SW 1271 (cell line): ENCODE measurements around the gene NR2E1.

Experiments
- DNase-seq, 2 experiments: peaks; one replicate each; lab custom pipeline; 2025; lab: John Stamatoyannopoulos, UW

The NR2E1 gene

GRCh38 chr6:108209738-108210137, 43.9 kb downstream of the NR2E1 start:
- no peak for DNase-seq

GRCh38 chr6:108210556-108210955, 44.7 kb downstream of the NR2E1 start:
- DNase-seq, result no peak

- no peak for DNase-seq
Observed at GRCh38 chr6:108211671-108212070, 45.8 kb downstream of the NR2E1 start.

- DNase-seq, result no peak
Observed at GRCh38 chr6:108222064-108222463, 56.2 kb downstream of the NR2E1 start.

GRCh38 chr6:108222504-108222903, 56.7 kb downstream of the NR2E1 start:
- no peak for DNase-seq

- no peak for DNase-seq
Observed at GRCh38 chr6:108227290-108227689, 61.5 kb downstream of the NR2E1 start.

- DNase-seq, result no peak
Observed at GRCh38 chr6:108228416-108228815, 62.6 kb downstream of the NR2E1 start.

- DNase-seq, result no peak
Observed at GRCh38 chr6:108235127-108235526, 69.3 kb downstream of the NR2E1 start.

GRCh38 chr6:108236791-108237190, 71.0 kb downstream of the NR2E1 start:
- DNase-seq, result no peak

- DNase-seq, result no peak
Observed at GRCh38 chr6:108238322-108238721, 72.5 kb downstream of the NR2E1 start.
